Mononuclear cell (primary cell): ENCODE data around the gene SH3BP2. TPM values are rescaled to one million over a fixed set of nuclear protein-coding genes. Genes with fewer than 3 reads are reported as not detected.

Experiments
- H3K27me3 ChIP-seq: 2 replicates; pipeline ENCODE4 v1.6.0; 2011; ENCODE audit warnings: low read length, control low read depth; ENCODE audit not compliant: insufficient read depth
- H3K4me1 ChIP-seq: 2 replicates; pipeline ENCODE4 v1.5.1; 2011; ENCODE audit warnings: mild to moderate bottlenecking, low read length, control low read depth; ENCODE audit not compliant: insufficient read depth
- H3K4me3 ChIP-seq: 2 replicates; pipeline ENCODE4 v1.5.1; 2011; ENCODE audit warnings: mild to moderate bottlenecking, low read length, moderate library complexity
- H3K9me3 ChIP-seq: 2 replicates; pipeline ENCODE4 v1.5.1; 2011; ENCODE audit warnings: low read depth, mild to moderate bottlenecking, control low read depth, low read length
- total RNA-seq: library from RNA; depleted of rRNA; stranded (reverse); fragments of >200 nt; gene quantifications from one replicate; pipeline ENCODE4 v1.2.3, GENCODE V29; 2012

The SH3BP2 gene
- total RNA-seq, 1 donor: 134 TPM

GRCh38 chr4:2868877-2869487 lies 76.1 kb downstream of the SH3BP2 start:
- Histone ChIP-seq H3K9me3 (no peaks in the 10 kb centered on the region), H3K4me3 (no peak overlapping the region), H3K4me1 (peaks cover 48% of the 10 kb centered on the region), H3K27me3 (no peaks in the 10 kb centered on the region)

GRCh38 chr4:2869659-2870058 lies 76.8 kb downstream of the SH3BP2 start:
- H3K4me3 ChIP-seq: no peak overlapping the region
- no peaks in the 10 kb centered on the region for H3K27me3 ChIP-seq
- no peaks in the 10 kb centered on the region for H3K9me3 ChIP-seq
- peaks cover 44% of the 10 kb centered on the region for H3K4me1 ChIP-seq

- no peaks in the 10 kb centered on the region for H3K9me3 ChIP-seq
- H3K27me3 ChIP-seq: no peaks in the 10 kb centered on the region
- H3K4me1 ChIP-seq: peaks cover 47% of the 10 kb centered on the region
- H3K4me3 ChIP-seq: no peak overlapping the region
These were observed 77.2 kb downstream of the SH3BP2 start for GRCh38 chr4:2870082-2870481.

- Histone ChIP-seq H3K27me3 (no peaks in the 10 kb centered on the region), H3K9me3 (no peaks in the 10 kb centered on the region), H3K4me1 (peaks cover 47% of the 10 kb centered on the region), H3K4me3 (no peak overlapping the region)
These were observed 78.6 kb downstream of the SH3BP2 start for GRCh38 chr4:2871466-2871865.

GRCh38 chr4:2871911-2872310 lies 79.0 kb downstream of the SH3BP2 start:
- Histone ChIP-seq H3K9me3 (no peaks in the 10 kb centered on the region), H3K4me1 (peaks cover 43% of the 10 kb centered on the region), H3K27me3 (no peaks in the 10 kb centered on the region), H3K4me3 (no peak overlapping the region)

- H3K4me1 ChIP-seq: peaks cover 31% of the 10 kb centered on the region
- no peaks in the 10 kb centered on the region for H3K9me3 ChIP-seq
- no peaks in the 10 kb centered on the region for H3K27me3 ChIP-seq
- H3K4me3 ChIP-seq: no peak overlapping the region
These were observed 80.4 kb downstream of the SH3BP2 start for GRCh38 chr4:2873329-2873728.

- Histone ChIP-seq H3K4me3 (no peak overlapping the region), H3K9me3 (no peaks in the 10 kb centered on the region), H3K27me3 (no peaks in the 10 kb centered on the region), H3K4me1 (peaks cover 24% of the 10 kb centered on the region)
These were observed 82.0 kb downstream of the SH3BP2 start for GRCh38 chr4:2874861-2875260.

- Histone ChIP-seq H3K4me3 (no peak overlapping the region), H3K9me3 (no peaks in the 10 kb centered on the region), H3K4me1 (peaks cover 24% of the 10 kb centered on the region), H3K27me3 (no peaks in the 10 kb centered on the region)
These were observed 82.7 kb downstream of the SH3BP2 start for GRCh38 chr4:2875556-2875955.

GRCh38 chr4:2878346-2878745 lies 85.5 kb downstream of the SH3BP2 start:
- Histone ChIP-seq H3K27me3 (no peaks in the 10 kb centered on the region), H3K4me1 (peaks cover 4% of the 10 kb centered on the region), H3K4me3 (no peak overlapping the region), H3K9me3 (no peaks in the 10 kb centered on the region)

GRCh38 chr4:2879026-2879425 lies 86.1 kb downstream of the SH3BP2 start:
- Histone ChIP-seq H3K27me3 (no peaks in the 10 kb centered on the region), H3K4me3 (no peak overlapping the region), H3K4me1 (peaks cover 4% of the 10 kb centered on the region), H3K9me3 (no peaks in the 10 kb centered on the region)

- Histone ChIP-seq H3K9me3 (no peaks in the 10 kb centered on the region), H3K27me3 (no peaks in the 10 kb centered on the region), H3K4me1 (no peaks in the 10 kb centered on the region), H3K4me3 (no peak overlapping the region)
These were observed 88.5 kb downstream of the SH3BP2 start for GRCh38 chr4:2881431-2881830.

GRCh38 chr4:2882341-2882740 lies 89.5 kb downstream of the SH3BP2 start:
- H3K4me1 ChIP-seq: no peaks in the 10 kb centered on the region
- no peaks in the 10 kb centered on the region for H3K9me3 ChIP-seq
- no peak overlapping the region for H3K4me3 ChIP-seq
- no peaks in the 10 kb centered on the region for H3K27me3 ChIP-seq

GRCh38 chr4:2886161-2886560 lies 93.3 kb downstream of the SH3BP2 start:
- Histone ChIP-seq H3K27me3 (no peaks in the 10 kb centered on the region), H3K9me3 (no peaks in the 10 kb centered on the region), H3K4me3 (no peak overlapping the region), H3K4me1 (peaks cover 3% of the 10 kb centered on the region)

GRCh38 chr4:2886622-2887021 lies 93.7 kb downstream of the SH3BP2 start:
- Histone ChIP-seq H3K4me3 (no peak overlapping the region), H3K4me1 (peaks cover 3% of the 10 kb centered on the region), H3K27me3 (no peaks in the 10 kb centered on the region), H3K9me3 (no peaks in the 10 kb centered on the region)

GRCh38 chr4:2887343-2887742 lies 94.5 kb downstream of the SH3BP2 start:
- Histone ChIP-seq H3K4me1 (peaks cover 3% of the 10 kb centered on the region), H3K4me3 (no peak overlapping the region), H3K27me3 (no peaks in the 10 kb centered on the region), H3K9me3 (no peaks in the 10 kb centered on the region)

- peaks cover 3% of the 10 kb centered on the region for H3K4me1 ChIP-seq
- H3K27me3 ChIP-seq: no peaks in the 10 kb centered on the region
- no peaks in the 10 kb centered on the region for H3K9me3 ChIP-seq
- no peak overlapping the region for H3K4me3 ChIP-seq
These were observed 96.0 kb downstream of the SH3BP2 start for GRCh38 chr4:2888886-2889285.
